Measurements from ENCODE around the gene NNAT.

Gene NNAT

GRCh38 chr20:37515876-37516275, 5.2 kb upstream of the NNAT start:
- TF ChIP-seq POLR2AphosphoS5 (IDR thresholded peaks at IDR 0.05; ENCODE audit: low read depth) (no peak), REST (IDR thresholded peaks at IDR 0.05; ENCODE audit: insufficient replicate concordance, low read depth) (no peak), CTCF (IDR thresholded peaks at IDR 0.05; ENCODE audit: insufficient read depth, low read length) (no peak), SPI1 (IDR thresholded peaks at IDR 0.05; ENCODE audit: borderline replicate concordance, low read depth) (no peak), GABPA (IDR thresholded peaks at IDR 0.05; ENCODE audit: low read depth) (no peak)
- H3K27me3 ChIP-seq (ENCODE audit: insufficient read depth, poor library complexity, severe bottlenecking) = no peaks in the 10 kb centered on the region
- H3K4me3 ChIP-seq (replicated peaks; ENCODE audit: insufficient read depth, low read length) = no peak overlapping the region
- H3K27ac ChIP-seq (replicated peaks) = no peak overlapping the region
- no peak for DNase-seq (ENCODE audit: low read depth in 1 of 2, low spot score in 1 of 2)

GRCh38 chr20:37516811-37517750, 4.0 kb upstream of the NNAT start:
- Histone ChIP-seq H3K27ac (replicated peaks) (no peak overlapping the region), H3K27me3 (ENCODE audit: insufficient read depth, poor library complexity, severe bottlenecking) (no peaks in the 10 kb centered on the region), H3K4me3 (replicated peaks; ENCODE audit: insufficient read depth, low read length) (no peak overlapping the region)
- DNase-seq (ENCODE audit: low read depth in 1 of 2, low spot score in 1 of 2) = no peak
- TF ChIP-seq POLR2AphosphoS5 (IDR thresholded peaks at IDR 0.05; ENCODE audit: low read depth) (no peak), REST (IDR thresholded peaks at IDR 0.05; ENCODE audit: insufficient replicate concordance, low read depth) (no peak)

- DNase-seq (ENCODE audit: low read depth in 1 of 2, low spot score in 1 of 2) = no peak
- no peak overlapping the region for H3K27ac ChIP-seq (replicated peaks)
- no peak for TF ChIP-seq SPI1 (IDR thresholded peaks at IDR 0.05; ENCODE audit: borderline replicate concordance, low read depth)
- no peak for TF ChIP-seq REST (IDR thresholded peaks at IDR 0.05; ENCODE audit: insufficient replicate concordance, low read depth)
- TF ChIP-seq CTCF (IDR thresholded peaks at IDR 0.05; ENCODE audit: insufficient read depth, low read length) = no peak
- no peak for TF ChIP-seq GABPA (IDR thresholded peaks at IDR 0.05; ENCODE audit: low read depth)
- no peak for TF ChIP-seq POLR2AphosphoS5 (IDR thresholded peaks at IDR 0.05; ENCODE audit: low read depth)
- no peak overlapping the region for H3K4me3 ChIP-seq (replicated peaks; ENCODE audit: insufficient read depth, low read length)
- no peaks in the 10 kb centered on the region for H3K27me3 ChIP-seq (ENCODE audit: insufficient read depth, poor library complexity, severe bottlenecking)
These were observed 3.0 kb upstream of the NNAT start for GRCh38 chr20:37518059-37518458.

Data from HL-60 (cell line).